Gastrocnemius medialis (tissue), 4 donors: ENCODE measurements around the gene ADAMTSL3. TPM values are rescaled to one million over a fixed set of nuclear protein-coding genes. Genes with fewer than 3 reads are reported as not detected.

Experiments
- ATAC-seq, 2 donors: fragments of 150-250 bp; one replicate each; pipeline ENCODE4 v1.9.1; 2016
- DNase-seq, 2 donors: peaks; one replicate each; pipeline ENCODE4 v3.0.0-alpha.2; 2019
- H3K27ac ChIP-seq, 4 donors: fragments of 200-600 bp; sonication (generic); 1 replicate in 1 of 4; 2 replicates in 3 of 4; pipeline ENCODE4 v1.5.1; 2016 to 2018; ENCODE audit warnings: mild to moderate bottlenecking in 2 of 4, moderate library complexity in 1 of 4
- H3K27me3 ChIP-seq, 3 donors: fragments of 200-600 bp; sonication (generic) in 2 of 3; 1 replicate in 1 of 3; 2 replicates in 2 of 3; pipeline versions ENCODE4 v1.5.1 to v1.6.0; 2016 to 2019; ENCODE audit warnings: mild to moderate bottlenecking in 1 of 3, moderate library complexity in 1 of 3
- H3K36me3 ChIP-seq, 2 donors: fragments of 200-600 bp; sonication (generic) in 1 of 2; one replicate each; pipeline ENCODE4 v1.5.1; 2017 to 2018
- H3K4me1 ChIP-seq, 2 donors: fragments of 200-600 bp; sonication (generic) in 1 of 2; one replicate each; pipeline ENCODE4 v1.5.1; 2016 to 2017; ENCODE audit warnings: mild to moderate bottlenecking in 2 of 2
- H3K4me3 ChIP-seq, 4 donors: fragments of 200-600 bp; sonication (generic) in 3 of 4; 1 replicate in 1 of 4; 2 replicates in 3 of 4; pipeline ENCODE4 v1.5.1; 2016 to 2019; ENCODE audit warnings: mild to moderate bottlenecking in 2 of 4
- H3K9me3 ChIP-seq, 3 donors: fragments of 200-600 bp; sonication (generic) in 2 of 3; 1 replicate in 1 of 3; 2 replicates in 2 of 3; pipeline ENCODE4 v1.5.1; 2016 to 2019
- CTCF ChIP-seq, 5 experiments: fragments of 450-650 bp in 3 of 5; fragments of 200-600 bp in 2 of 5; sonication (generic) in 2 of 5; IDR thresholded peaks in 4 of 5; conservative IDR thresholded peaks in 1 of 5; 1 replicate in 4 of 5; 2 replicates in 1 of 5; pipeline ENCODE4 v1.5.1; 2016 to 2019; ENCODE audit warnings: antibody characterized with exemption in 5 of 5, mild to moderate bottlenecking in 3 of 5, moderate library complexity in 3 of 5
- POLR2A ChIP-seq, 2 donors: fragments of 450-650 bp; IDR thresholded peaks; one replicate each; pipeline ENCODE4 v1.6.1; 2017; ENCODE audit warnings: antibody characterized with exemption in 2 of 2, mild to moderate bottlenecking in 2 of 2, moderate library complexity in 2 of 2
- in situ Hi-C, 4 donors: fragments of 200-750 bp; cut with MboI; loops; one replicate each; pipeline versions ENCODE4 v1.15.0 to v1.8.0; 2017; ENCODE audit warnings: low sequenced_read_pairs in 4 of 4
- intact Hi-C: fragments of 100-400 bp; cut with DNase I; formaldehyde crosslinking; loops from one replicate; pipeline ENCODE4 v1.15.1; 2023; ENCODE audit warnings: low total_unique reads
- total RNA-seq, 4 donors: library from RNA; depleted of rRNA; stranded (reverse); fragments of >200 nt; gene quantifications; one replicate each; pipeline versions ENCODE4 v1.1.0 to v1.2.3, GENCODE V29; 2016

Gene ADAMTSL3
- total RNA-seq, 4 donors from 2014 or later, result 0.66 to 2.9 (median 0.76) TPM

- in situ Hi-C loops, result no loop called here
- DNase-seq (no peak), ATAC-seq (no peak)
- H3K36me3 ChIP-seq, result no peaks in the 10 kb centered on the region
- no peak overlapping the region for H3K27ac ChIP-seq
- intact Hi-C loops, result no loop called here
- no peaks in the 10 kb centered on the region for H3K27me3 ChIP-seq
- no peaks in the 10 kb centered on the region for H3K9me3 ChIP-seq
- H3K4me3 ChIP-seq, result no peak overlapping the region
- no peaks in the 10 kb centered on the region for H3K4me1 ChIP-seq
- TF ChIP-seq CTCF (IDR thresholded peaks at IDR 0.05 in 4 of 5, conservative IDR thresholded peaks at IDR 0.05 in 1 of 5), result no peak
- no peak for TF ChIP-seq POLR2A (IDR thresholded peaks at IDR 0.05)
Measured at GRCh38 chr15:83670672-83671229, 16.8 kb downstream of the ADAMTSL3 start.

GRCh38 chr15:83671603-83672002, 17.7 kb downstream of the ADAMTSL3 start:
- DNase-seq (no peak), ATAC-seq (no peak)
- H3K4me3 ChIP-seq, result no peak overlapping the region
- H3K27me3 ChIP-seq, result no peaks in the 10 kb centered on the region
- H3K4me1 ChIP-seq, result no peaks in the 10 kb centered on the region
- no peak overlapping the region for H3K27ac ChIP-seq
- in situ Hi-C loops, result no loop called here
- no peaks in the 10 kb centered on the region for H3K9me3 ChIP-seq
- intact Hi-C loops, result no loop called here
- H3K36me3 ChIP-seq, result no peaks in the 10 kb centered on the region
- no peak for TF ChIP-seq CTCF (IDR thresholded peaks at IDR 0.05 in 4 of 5, conservative IDR thresholded peaks at IDR 0.05 in 1 of 5)
- TF ChIP-seq POLR2A (IDR thresholded peaks at IDR 0.05), result no peak

- no peaks in the 10 kb centered on the region for H3K36me3 ChIP-seq
- H3K27me3 ChIP-seq, result no peaks in the 10 kb centered on the region
- no peak overlapping the region for H3K27ac ChIP-seq
- DNase-seq, result no peak
- in situ Hi-C loops (no loop called here), intact Hi-C loops (no loop called here)
- ATAC-seq, result no peak
- H3K4me3 ChIP-seq, result no peak overlapping the region
- TF ChIP-seq POLR2A (IDR thresholded peaks at IDR 0.05) (no peak), CTCF (IDR thresholded peaks at IDR 0.05 in 4 of 5, conservative IDR thresholded peaks at IDR 0.05 in 1 of 5) (no peak)
- no peaks in the 10 kb centered on the region for H3K4me1 ChIP-seq
- H3K9me3 ChIP-seq, result no peaks in the 10 kb centered on the region
Measured at GRCh38 chr15:83673385-83673784, 19.5 kb downstream of the ADAMTSL3 start.

GRCh38 chr15:83682476-83683088, 28.7 kb downstream of the ADAMTSL3 start:
- H3K27ac ChIP-seq, result peak overlapping the region in 1 of 4 donors; percentile 31
- ATAC-seq, result no peak

More at GRCh38 chr15:83682476-83683088, 28.7 kb downstream of the ADAMTSL3 start:
- TF ChIP-seq CTCF (IDR thresholded peaks at IDR 0.05 in 4 of 5, conservative IDR thresholded peaks at IDR 0.05 in 1 of 5), result no peak
- no peak for TF ChIP-seq POLR2A (IDR thresholded peaks at IDR 0.05)
- no peak overlapping the region for H3K4me3 ChIP-seq
- H3K9me3 ChIP-seq, result no peaks in the 10 kb centered on the region
- peaks cover 4 to 5% of the 10 kb centered on the region in 2 donors for H3K4me1 ChIP-seq
- intact Hi-C loops (no loop called here), in situ Hi-C loops (no loop called here)
- DNase-seq, result no peak
- H3K36me3 ChIP-seq, result no peaks in the 10 kb centered on the region
- H3K27me3 ChIP-seq, result no peaks in the 10 kb centered on the region
